Measurements from ENCODE around the gene S100A14. TPM values are rescaled to one million over a fixed set of nuclear protein-coding genes. Genes with fewer than 3 reads are reported as not detected.

Gene S100A14
- polyA plus RNA-seq (2013, experiment 1 of 2): 0.55 TPM
- 0.57 TPM for polyA plus RNA-seq (2013, experiment 2 of 2)

GRCh38 chr1:153616144-153616916, at the start of gene S100A14:
TSS of gene S100A14 (minus strand) at chr1:153616325. CDS start at chr1:153615858, 467 bp downstream.
- Histone ChIP-seq H3K27ac (ENCODE audit: low read depth, low read length) (no peak within 1 kb of the TSS), H3K27me3 (ENCODE audit: insufficient read depth, low read length) (no peaks in the 10 kb centered on the region), H3K9me3 (ENCODE audit: insufficient read depth, low read depth, low read length) (no peaks in the 10 kb centered on the region), H3K4me1 (ENCODE audit: insufficient read depth, low read length) (peaks cover 14% of the 10 kb centered on the region), H3K9ac (ENCODE audit: low read depth, low read length) (no peak within 1 kb of the TSS), H3K36me3 (ENCODE audit: insufficient read depth, low read length) (peaks cover 21% of the 10 kb centered on the region), H3K4me3 (ENCODE audit: low read length) (no peak within 1 kb of the TSS)
- WGBS: 83% methylated on average over 10 of the region's 10 CpGs

GRCh38 chr1:153663211-153663610, 47.1 kb upstream of the S100A14 start:
- Histone ChIP-seq H3K27me3 (ENCODE audit: insufficient read depth, low read length) (no peaks in the 10 kb centered on the region), H3K4me1 (ENCODE audit: insufficient read depth, low read length) (peaks cover 5% of the 10 kb centered on the region; the same call in 1 of the 2 replicates), H3K9ac (ENCODE audit: low read depth, low read length) (no peak overlapping the region), H3K4me3 (ENCODE audit: low read length) (no peak overlapping the region), H3K27ac (ENCODE audit: low read depth, low read length) (no peak overlapping the region), H3K9me3 (ENCODE audit: insufficient read depth, low read depth, low read length) (no peaks in the 10 kb centered on the region), H3K36me3 (ENCODE audit: insufficient read depth, low read length) (peaks cover 77% of the 10 kb centered on the region)
- 98% methylated on average over 5 of the region's 5 CpGs for WGBS

- H3K27me3 ChIP-seq (ENCODE audit: insufficient read depth, low read length): no peaks in the 10 kb centered on the region
- H3K4me1 ChIP-seq (ENCODE audit: insufficient read depth, low read length): peaks cover 5% of the 10 kb centered on the region; the same call in 1 of the 2 replicates
- H3K4me3 ChIP-seq (ENCODE audit: low read length): no peak overlapping the region
- H3K9me3 ChIP-seq (ENCODE audit: insufficient read depth, low read depth, low read length): no peaks in the 10 kb centered on the region
- WGBS: 88% methylated on average over 1 of the region's 2 CpGs
- H3K27ac ChIP-seq (ENCODE audit: low read depth, low read length): no peak overlapping the region
- no peak overlapping the region for H3K9ac ChIP-seq (ENCODE audit: low read depth, low read length)
- peaks cover 68% of the 10 kb centered on the region for H3K36me3 ChIP-seq (ENCODE audit: insufficient read depth, low read length)
Measured at GRCh38 chr1:153662269-153662668, 46.1 kb upstream of the S100A14 start.

GRCh38 chr1:153661111-153661708, 45.1 kb upstream of the S100A14 start:
- Histone ChIP-seq H3K36me3 (ENCODE audit: insufficient read depth, low read length) (peaks cover 57% of the 10 kb centered on the region), H3K9ac (ENCODE audit: low read depth, low read length) (no peak overlapping the region), H3K27me3 (ENCODE audit: insufficient read depth, low read length) (no peaks in the 10 kb centered on the region), H3K27ac (ENCODE audit: low read depth, low read length) (peak overlapping the region; percentile 6; the same call in 1 of the 2 replicates), H3K4me1 (ENCODE audit: insufficient read depth, low read length) (peaks cover 5% of the 10 kb centered on the region; the same call in 1 of the 2 replicates), H3K9me3 (ENCODE audit: insufficient read depth, low read depth, low read length) (no peaks in the 10 kb centered on the region), H3K4me3 (ENCODE audit: low read length) (no peak overlapping the region)
- 78% methylated on average over 9 of the region's 9 CpGs for WGBS

DNA sequence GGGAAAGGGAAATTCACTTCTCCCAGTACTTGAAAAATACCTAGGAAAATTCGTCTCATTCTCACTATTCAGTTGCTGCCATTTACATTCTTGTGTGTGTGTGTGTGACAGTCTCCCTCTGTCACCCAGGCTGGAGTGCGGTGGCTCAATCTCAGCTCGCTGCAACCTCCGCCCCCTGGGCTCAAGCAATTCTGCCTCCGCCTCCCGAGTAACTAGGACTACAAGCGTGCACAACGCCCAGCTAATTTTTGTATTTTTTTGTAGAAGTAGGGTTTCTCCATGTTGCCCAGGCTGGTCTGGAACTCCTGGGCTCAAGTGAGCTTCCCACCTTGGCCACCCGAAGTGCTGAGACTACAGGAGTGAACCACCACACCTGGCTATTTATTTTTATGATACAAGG, 43.5 kb upstream of the S100A14 start:
- Histone ChIP-seq H3K9ac (ENCODE audit: low read depth, low read length) (no peak overlapping the region), H3K27ac (ENCODE audit: low read depth, low read length) (no peak overlapping the region), H3K4me3 (ENCODE audit: low read length) (peak overlapping the region; percentile 89)

DNA sequence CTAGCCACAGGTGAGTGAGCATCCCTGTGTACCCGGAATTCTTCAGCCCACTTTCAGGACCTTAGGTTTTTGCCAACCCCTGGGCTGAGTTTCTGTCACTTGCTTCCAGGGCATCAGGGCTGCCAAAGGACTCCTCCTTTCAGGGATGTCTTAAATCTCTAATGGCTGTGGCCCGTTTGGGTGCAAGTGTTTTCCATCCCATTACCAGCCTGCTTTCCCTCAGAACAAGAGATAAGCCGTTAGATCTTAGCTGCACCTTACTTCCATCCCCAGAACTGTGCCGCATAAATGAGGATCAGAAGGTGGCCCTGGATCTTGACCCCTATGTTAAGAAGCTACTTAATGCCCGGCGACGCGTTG, 43.0 kb upstream of the S100A14 start:
- peak overlapping the region; percentile 89 for H3K4me3 ChIP-seq (ENCODE audit: low read length)
- H3K27ac ChIP-seq (ENCODE audit: low read depth, low read length): no peak overlapping the region
- H3K9me3 ChIP-seq (ENCODE audit: insufficient read depth, low read depth, low read length): no peaks in the 10 kb centered on the region
- H3K9ac ChIP-seq (ENCODE audit: low read depth, low read length): peak overlapping the region; percentile 89
- peaks cover 37% of the 10 kb centered on the region for H3K36me3 ChIP-seq (ENCODE audit: insufficient read depth, low read length)
- 47% methylated on average over 8 of the region's 8 CpGs for WGBS
- H3K27me3 ChIP-seq (ENCODE audit: insufficient read depth, low read length): no peaks in the 10 kb centered on the region
- peaks cover 5% of the 10 kb centered on the region; the same call in 1 of the 2 replicates for H3K4me1 ChIP-seq (ENCODE audit: insufficient read depth, low read length)

More for the DNA sequence above, 43.5 kb upstream of the S100A14 start:
- 82% methylated on average over 8 of the region's 9 CpGs for WGBS
- Histone ChIP-seq H3K9me3 (ENCODE audit: insufficient read depth, low read depth, low read length) (no peaks in the 10 kb centered on the region), H3K36me3 (ENCODE audit: insufficient read depth, low read length) (peaks cover 42% of the 10 kb centered on the region), H3K4me1 (ENCODE audit: insufficient read depth, low read length) (peaks cover 5% of the 10 kb centered on the region; the same call in 1 of the 2 replicates), H3K27me3 (ENCODE audit: insufficient read depth, low read length) (no peaks in the 10 kb centered on the region)

- Histone ChIP-seq H3K27me3 (ENCODE audit: insufficient read depth, low read length) (no peaks in the 10 kb centered on the region), H3K9ac (ENCODE audit: low read depth, low read length) (peak within 1 kb of the TSS; percentile 89), H3K4me3 (ENCODE audit: low read length) (peak within 1 kb of the TSS; percentile 89), H3K36me3 (ENCODE audit: insufficient read depth, low read length) (peaks cover 31% of the 10 kb centered on the region), H3K27ac (ENCODE audit: low read depth, low read length) (peak within 1 kb of the TSS; percentile 94), H3K9me3 (ENCODE audit: insufficient read depth, low read depth, low read length) (no peaks in the 10 kb centered on the region), H3K4me1 (ENCODE audit: insufficient read depth, low read length) (peaks cover 5% of the 10 kb centered on the region; the same call in 1 of the 2 replicates)
- 3% methylated on average over 53 of the region's 53 CpGs for WGBS
Measured at GRCh38 chr1:153658400-153659174, 42.5 kb upstream of the S100A14 start, which contains the start of gene SNAPIN. TSS of gene SNAPIN (plus strand) at chr1:153658703. CDS start at chr1:153658744, 41 bp downstream.

- H3K4me3 ChIP-seq (ENCODE audit: low read length): no peak overlapping the region
- WGBS: 97% methylated on average over 3 of the region's 3 CpGs
- peaks cover 5% of the 10 kb centered on the region; the same call in 1 of the 2 replicates for H3K4me1 ChIP-seq (ENCODE audit: insufficient read depth, low read length)
- H3K9ac ChIP-seq (ENCODE audit: low read depth, low read length): no peak overlapping the region
- H3K9me3 ChIP-seq (ENCODE audit: insufficient read depth, low read depth, low read length): no peaks in the 10 kb centered on the region
- H3K36me3 ChIP-seq (ENCODE audit: insufficient read depth, low read length): no peaks in the 10 kb centered on the region
- H3K27ac ChIP-seq (ENCODE audit: low read depth, low read length): no peak overlapping the region
- H3K27me3 ChIP-seq (ENCODE audit: insufficient read depth, low read length): no peaks in the 10 kb centered on the region
Measured at GRCh38 chr1:153655333-153655732, 39.2 kb upstream of the S100A14 start.

- H3K4me1 ChIP-seq (ENCODE audit: insufficient read depth, low read length): no peaks in the 10 kb centered on the region
- no peaks in the 10 kb centered on the region for H3K36me3 ChIP-seq (ENCODE audit: insufficient read depth, low read length)
- H3K27me3 ChIP-seq (ENCODE audit: insufficient read depth, low read length): no peaks in the 10 kb centered on the region
- H3K9ac ChIP-seq (ENCODE audit: low read depth, low read length): no peak overlapping the region
- H3K27ac ChIP-seq (ENCODE audit: low read depth, low read length): no peak overlapping the region
- H3K4me3 ChIP-seq (ENCODE audit: low read length): no peak overlapping the region
- WGBS: 89% methylated on average over 3 of the region's 3 CpGs
- H3K9me3 ChIP-seq (ENCODE audit: insufficient read depth, low read depth, low read length): no peaks in the 10 kb centered on the region
Measured at GRCh38 chr1:153652805-153653500, 36.8 kb upstream of the S100A14 start.

- 93% methylated on average over 1 of the region's 1 CpG for WGBS
- Histone ChIP-seq H3K36me3 (ENCODE audit: insufficient read depth, low read length) (peaks cover under 1% of the 10 kb centered on the region), H3K4me3 (ENCODE audit: low read length) (no peak overlapping the region)
Measured at GRCh38 chr1:153651771-153652170, 35.6 kb upstream of the S100A14 start.

More at GRCh38 chr1:153651771-153652170, 35.6 kb upstream of the S100A14 start:
- H3K9ac ChIP-seq (ENCODE audit: low read depth, low read length): no peak overlapping the region
- H3K9me3 ChIP-seq (ENCODE audit: insufficient read depth, low read depth, low read length): no peaks in the 10 kb centered on the region
- no peak overlapping the region for H3K27ac ChIP-seq (ENCODE audit: low read depth, low read length)
- no peaks in the 10 kb centered on the region for H3K27me3 ChIP-seq (ENCODE audit: insufficient read depth, low read length)
- H3K4me1 ChIP-seq (ENCODE audit: insufficient read depth, low read length): no peaks in the 10 kb centered on the region

Data from HUES64 (cell line).